ENCODE data around the gene KIF24.

The KIF24 gene

GRCh38 chr9:34289159-34289558, 39.9 kb downstream of the KIF24 start:
- peaks cover 17% of the 10 kb centered on the region for H3K36me3 Mint-ChIP-seq
- H3K27ac Mint-ChIP-seq = no peak overlapping the region
- no peaks in the 10 kb centered on the region for H3K9me3 Mint-ChIP-seq
- DNase-seq = no peak
- H3K4me3 Mint-ChIP-seq = no peak overlapping the region
- no peaks in the 10 kb centered on the region for H3K4me1 Mint-ChIP-seq
- CTCF ChIA-PET = no interaction called here
- no peaks in the 10 kb centered on the region for H3K27me3 Mint-ChIP-seq

- Mint-ChIP-seq H3K27ac (no peak overlapping the region), H3K36me3 (peaks cover 31% of the 10 kb centered on the region), H3K27me3 (no peaks in the 10 kb centered on the region), H3K4me3 (no peak overlapping the region), H3K9me3 (no peaks in the 10 kb centered on the region), H3K4me1 (peaks cover 7% of the 10 kb centered on the region)
- no peak for DNase-seq
- CTCF ChIA-PET = no interaction called here
Observed at GRCh38 chr9:34282096-34282495, 47.0 kb downstream of the KIF24 start.

- peaks cover 19% of the 10 kb centered on the region for H3K36me3 Mint-ChIP-seq
- H3K27ac Mint-ChIP-seq = no peak overlapping the region
- H3K27me3 Mint-ChIP-seq = no peaks in the 10 kb centered on the region
- H3K9me3 Mint-ChIP-seq = no peaks in the 10 kb centered on the region
- peaks cover 8% of the 10 kb centered on the region for H3K4me1 Mint-ChIP-seq
- H3K4me3 Mint-ChIP-seq = no peak overlapping the region
- no peak for DNase-seq
- CTCF ChIA-PET = no interaction called here
Observed at GRCh38 chr9:34279411-34279810, 49.7 kb downstream of the KIF24 start.
